DND-41 (cell line): Measurements from ENCODE around the gene DCLK1.

ENCODE experiments used
- CTCF ChIP-seq: IDR thresholded peaks from 2 replicates; pipeline ENCODE4 v1.5.1; 2012; ENCODE audit warnings: borderline replicate concordance, low read length, moderate library complexity, mild to moderate bottlenecking; ENCODE audit not compliant: poor library complexity, severe bottlenecking; ENCODE audit errors: extremely low read depth
- EZH2 ChIP-seq: IDR thresholded peaks from 3 replicates; pipeline ENCODE4 v1.6.1; 2012; ENCODE audit warnings: borderline replicate concordance, low read depth, mild to moderate bottlenecking, moderate library complexity, low read length, inconsistent platforms; ENCODE audit not compliant: severe bottlenecking

GRCh38 chr13:35927567-35928021 is 203.6 kb downstream of the DCLK1 start:
- TF ChIP-seq CTCF (no peak), EZH2 (no peak)
